GM21423 (cell line): ENCODE data around the gene IL2RA.
"Not testable (repeated sequence)": the region's sequence is repeated elsewhere in the genome, so short reads cannot be mapped to it uniquely, and the experiment has no call there.

Source experiments
- ATAC-seq: cut with Tn5 transposase; IDR thresholded peaks from one replicate; pipeline ENCODE4 v1.9.1; 2021; ENCODE audit warnings: mild to moderate bottlenecking, moderate library complexity; ENCODE audit not compliant: unreplicated experiment

IL2RA gene

DNA sequence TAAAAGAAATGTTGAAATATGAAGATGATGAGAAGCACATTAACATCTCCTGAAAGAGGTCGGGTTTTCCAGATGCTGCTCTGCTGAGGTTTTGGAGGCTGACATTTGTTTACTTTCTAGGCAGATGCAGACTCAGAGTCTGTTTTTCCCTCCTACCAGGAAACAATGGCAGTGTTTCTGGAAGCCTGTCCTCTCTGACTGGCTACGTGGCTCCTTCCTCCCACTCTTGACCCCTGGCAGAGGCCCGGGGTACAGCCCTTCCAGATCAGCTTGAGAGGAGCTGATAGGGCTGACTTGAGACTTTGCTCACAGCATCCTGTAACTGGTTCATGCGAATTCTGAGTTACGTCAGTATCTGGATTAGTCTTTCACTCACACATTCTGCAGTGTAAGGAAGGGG lies 43.7 kb downstream of the IL2RA start:
- no peak for ATAC-seq

DNA sequence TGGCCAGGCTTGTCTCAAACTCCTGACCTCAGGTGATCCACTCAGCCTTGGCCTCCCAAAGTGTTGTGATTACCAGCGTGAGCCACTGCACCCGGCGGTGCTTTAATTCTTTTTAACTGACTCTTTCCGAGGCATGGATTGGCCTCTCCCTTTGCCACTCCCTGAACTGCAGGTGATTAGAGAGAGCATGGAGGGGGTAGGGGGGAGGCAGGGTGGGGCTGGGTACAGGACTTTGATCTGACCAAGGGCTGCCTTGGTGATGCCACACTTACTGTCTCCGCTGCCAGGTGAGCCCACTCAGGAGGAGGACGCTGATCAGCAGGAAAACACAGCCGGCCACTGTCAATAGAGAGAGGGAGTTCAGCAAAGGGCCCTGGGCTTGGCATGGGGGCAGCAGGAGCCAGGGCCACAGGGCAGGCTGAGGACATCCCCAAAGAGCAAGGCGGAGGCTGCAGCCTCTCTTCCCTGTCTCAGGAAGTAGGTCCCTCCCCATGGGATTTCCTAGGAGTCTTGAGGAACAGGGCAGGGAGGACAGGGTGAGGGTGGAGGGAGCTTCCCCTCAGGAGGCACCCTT lies 44.3 kb downstream of the IL2RA start:
- ATAC-seq: no peak

DNA sequence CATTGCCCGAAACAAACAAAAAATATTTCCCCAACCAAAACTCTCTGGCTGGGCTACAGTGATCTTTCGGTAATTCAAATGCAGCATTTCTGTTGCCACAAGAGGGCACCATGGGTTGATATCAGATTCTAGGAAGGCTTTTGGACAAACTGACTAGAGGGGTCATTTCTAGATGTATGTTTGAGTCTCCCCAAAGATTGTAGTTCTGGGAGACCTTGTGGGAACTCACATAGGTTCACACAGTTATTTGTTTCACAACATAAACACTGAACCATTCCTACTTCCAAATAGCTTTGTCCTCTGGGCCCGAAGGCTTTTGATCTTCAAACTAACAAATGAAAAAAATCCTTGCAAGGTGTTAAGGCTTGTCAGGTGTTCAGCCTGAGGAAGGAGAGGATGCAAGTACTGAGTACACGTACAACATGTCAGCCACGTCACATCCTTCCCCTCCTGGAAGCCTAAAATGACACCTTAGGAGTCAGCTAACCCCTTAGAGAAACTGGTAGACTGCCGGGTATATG lies 47.9 kb downstream of the IL2RA start:
- ATAC-seq: no peak

GRCh38 chr10:6013413-6014192 lies 48.6 kb downstream of the IL2RA start:
- ATAC-seq: no peak

DNA sequence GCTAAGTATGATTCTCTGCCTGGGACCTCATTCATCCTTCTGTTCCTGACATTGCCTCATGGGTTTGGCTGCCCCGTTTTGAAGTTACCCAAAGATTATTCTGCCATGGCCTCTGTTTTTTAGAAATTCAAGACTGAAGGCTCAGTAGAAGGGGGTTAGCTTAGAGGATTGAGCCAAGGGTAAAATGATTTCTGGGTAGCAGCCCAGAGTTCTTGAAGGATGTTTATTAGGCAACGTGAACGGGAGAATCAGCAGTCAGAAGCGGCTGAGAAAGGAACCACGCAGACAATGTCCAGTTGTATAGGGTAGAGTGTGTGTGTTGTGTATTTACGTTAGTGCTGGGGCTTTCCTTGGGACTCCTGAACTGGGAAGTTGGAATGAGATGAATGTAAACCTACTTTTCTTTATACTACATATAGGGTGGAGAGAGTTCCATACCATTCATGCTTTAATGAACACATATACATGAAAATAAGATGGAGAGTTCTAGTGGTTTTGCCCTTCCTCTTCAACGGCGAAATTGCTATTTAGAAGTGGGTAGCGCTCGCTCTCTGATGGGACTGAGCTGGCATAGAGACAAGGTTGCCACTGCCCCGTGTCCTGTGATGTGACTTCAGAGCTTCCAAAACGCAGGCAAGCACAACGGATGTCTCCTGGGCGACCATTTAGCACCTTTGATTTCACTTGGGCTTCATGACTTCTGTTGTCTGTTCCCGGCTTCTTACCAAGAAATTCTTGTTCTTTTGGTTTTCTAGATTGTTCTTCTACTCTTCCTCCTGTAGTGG lies 49.9 kb downstream of the IL2RA start:
- no peak for ATAC-seq

GRCh38 chr10:6011558-6011957 lies 50.6 kb downstream of the IL2RA start:
- ATAC-seq: no peak

DNA sequence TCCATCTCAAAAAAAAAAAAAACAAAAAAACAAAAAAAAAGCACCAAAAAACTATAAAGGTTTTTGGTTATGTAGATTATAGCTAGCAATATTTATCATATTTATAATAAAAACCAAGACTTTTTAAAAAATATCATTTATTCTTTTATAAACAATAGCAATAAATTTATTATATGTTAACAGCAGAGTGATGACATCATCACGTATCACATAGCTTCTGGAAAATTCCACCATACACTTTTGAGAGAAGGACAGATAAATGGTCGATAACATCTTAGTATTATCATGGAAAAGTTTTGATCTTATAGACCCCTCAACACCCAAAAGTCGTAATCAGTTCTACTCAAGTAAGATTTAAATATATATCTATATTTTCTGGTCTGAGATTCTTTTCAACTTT lies 51.6 kb downstream of the IL2RA start:
- ATAC-seq: no peak

- no peak for ATAC-seq
Observed at GRCh38 chr10:6009961-6010360, 52.2 kb downstream of the IL2RA start.

DNA sequence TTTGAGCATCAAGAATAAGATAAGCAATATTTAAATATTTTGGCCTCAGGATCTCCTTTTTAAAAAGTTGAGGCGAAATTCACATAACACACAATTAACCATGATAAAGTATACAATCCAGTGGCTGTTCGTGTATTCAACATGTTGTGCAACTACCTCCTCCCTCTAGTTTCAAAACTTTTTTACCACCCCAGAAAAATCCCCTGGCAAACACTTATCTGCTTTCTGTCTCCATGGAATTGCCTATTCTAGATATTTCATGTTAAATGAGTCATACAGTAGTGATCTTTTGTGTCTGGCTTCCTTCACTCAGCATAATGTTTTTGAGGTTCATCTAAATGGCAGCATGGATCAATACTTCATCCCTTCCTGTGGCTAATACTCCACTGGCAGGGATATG lies 53.0 kb downstream of the IL2RA start:
- no peak for ATAC-seq

GRCh38 chr10:6008497-6009142 lies 53.5 kb downstream of the IL2RA start:
- ATAC-seq: no peak

DNA sequence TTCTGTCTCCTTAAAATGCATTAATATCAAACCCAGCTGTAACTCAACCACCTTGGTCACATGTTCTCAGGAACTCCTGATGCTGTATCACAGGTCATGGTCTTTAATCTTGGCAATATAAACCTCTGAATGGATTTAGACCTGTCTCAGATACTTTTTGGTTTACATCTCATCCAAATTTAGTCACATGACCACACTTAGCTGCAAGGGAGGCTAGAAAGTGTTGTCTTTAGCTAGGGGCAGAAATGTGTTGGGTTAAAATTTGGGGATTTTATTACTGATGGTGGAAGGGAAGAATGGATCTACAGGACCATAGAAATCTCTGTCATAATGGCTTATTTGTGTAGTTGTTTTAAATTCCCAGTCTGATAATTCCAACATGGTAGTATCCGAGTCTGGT lies 55.2 kb downstream of the IL2RA start:
- no peak for ATAC-seq

- ATAC-seq: no peak
Observed at GRCh38 chr10:6006546-6006945, 55.6 kb downstream of the IL2RA start.

DNA sequence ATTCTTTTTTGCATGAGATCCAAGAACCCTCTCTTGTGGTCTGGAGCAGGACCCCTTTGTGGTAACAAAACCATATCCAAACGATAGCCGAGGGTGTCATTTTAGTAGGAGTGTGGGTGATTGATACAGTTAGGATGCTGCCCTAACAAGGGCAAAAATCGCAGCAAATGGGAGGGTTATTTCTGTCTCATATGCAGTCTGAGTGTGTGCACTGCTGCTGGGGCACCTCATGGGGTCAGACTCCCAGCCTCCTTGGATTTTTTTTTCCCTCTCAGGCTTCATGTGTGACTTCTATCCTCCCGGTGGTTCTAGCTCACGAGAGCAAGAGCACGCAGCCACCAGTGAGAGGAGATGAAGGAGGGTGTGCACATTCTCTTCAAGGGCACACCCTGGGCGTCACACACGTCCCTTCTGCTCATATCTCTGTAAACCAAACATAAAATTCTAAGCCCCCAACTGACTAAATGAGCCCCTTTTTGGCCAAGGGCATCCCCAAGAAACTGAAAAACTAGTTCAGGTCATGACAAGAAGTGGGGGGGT lies 56.2 kb downstream of the IL2RA start:
- ATAC-seq: no peak

GRCh38 chr10:6005161-6005804 lies 56.9 kb downstream of the IL2RA start:
- not testable (repeated sequence) for ATAC-seq

DNA sequence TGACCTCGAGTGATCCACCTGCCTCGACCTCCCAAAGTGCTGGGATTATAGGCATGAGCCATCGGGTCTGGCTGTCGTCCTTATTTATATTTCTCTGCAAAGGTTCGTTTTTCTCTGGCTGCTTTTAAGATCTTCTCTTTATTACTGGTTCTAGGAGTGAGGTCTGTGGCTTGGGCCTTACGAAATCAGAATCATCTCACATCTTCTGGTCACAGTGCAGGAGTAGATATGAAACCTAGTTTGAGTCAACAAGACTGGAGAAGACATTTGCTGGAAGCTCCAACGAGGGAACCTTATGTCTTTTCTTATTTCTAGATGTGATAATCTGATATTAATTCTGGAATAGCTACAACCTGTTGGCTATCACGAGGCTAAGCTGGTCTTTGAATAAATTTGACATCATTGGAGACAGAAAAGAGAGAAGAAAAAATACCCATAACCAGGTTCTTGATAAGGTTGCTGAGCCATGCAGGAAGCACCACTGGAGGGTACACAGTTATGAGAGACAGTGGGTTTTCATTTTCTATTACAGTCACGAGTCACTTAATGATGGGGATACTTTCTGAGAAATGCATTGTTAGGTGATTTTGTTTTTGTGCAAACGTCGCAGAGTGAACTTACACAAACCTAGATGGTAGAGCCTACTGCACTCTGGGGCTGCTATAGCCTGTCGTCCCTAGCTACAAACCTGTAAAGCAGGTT lies 59.2 kb downstream of the IL2RA start:
- ATAC-seq: no peak

- ATAC-seq: no peak
Observed at GRCh38 chr10:5999440-6000165, 62.6 kb downstream of the IL2RA start.

DNA sequence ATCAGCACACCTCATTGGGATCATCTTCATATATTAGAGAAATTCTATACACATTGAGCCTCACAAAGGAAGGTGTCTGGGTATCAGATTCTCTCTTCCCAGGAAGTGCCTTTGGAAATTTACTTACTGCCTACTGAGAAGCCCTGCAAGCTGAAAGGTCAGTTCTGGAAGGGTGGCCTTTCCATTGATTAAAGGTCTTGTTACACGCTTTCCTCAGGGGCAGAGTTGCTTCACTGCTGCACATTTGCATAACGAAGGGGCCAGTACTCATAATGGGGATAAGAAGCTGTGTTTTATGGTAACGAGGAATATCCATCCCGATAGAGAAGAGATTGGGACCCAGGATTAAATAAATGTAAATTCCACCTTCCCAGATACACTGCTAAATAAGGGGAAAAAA lies 65.5 kb downstream of the IL2RA start:
- no peak for ATAC-seq

DNA sequence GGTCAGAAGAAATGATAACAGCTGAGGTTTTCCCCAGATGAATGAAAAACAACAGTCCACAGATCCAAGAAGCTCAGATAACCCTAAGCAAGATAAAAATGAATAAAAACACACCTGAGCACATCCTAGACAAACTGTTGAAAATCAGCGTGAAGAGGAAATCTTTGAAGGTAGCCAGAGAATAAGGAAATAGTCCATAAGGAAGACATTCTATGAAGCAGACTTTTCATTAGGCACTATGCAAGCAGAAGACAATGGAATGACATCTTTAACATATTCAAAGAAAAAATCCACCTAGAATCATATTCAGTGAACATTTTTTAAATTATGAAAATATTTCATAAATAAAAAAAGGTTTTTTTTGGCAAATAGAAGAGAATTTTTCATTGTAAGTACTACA lies 69.8 kb downstream of the IL2RA start:
- no peak for ATAC-seq

DNA sequence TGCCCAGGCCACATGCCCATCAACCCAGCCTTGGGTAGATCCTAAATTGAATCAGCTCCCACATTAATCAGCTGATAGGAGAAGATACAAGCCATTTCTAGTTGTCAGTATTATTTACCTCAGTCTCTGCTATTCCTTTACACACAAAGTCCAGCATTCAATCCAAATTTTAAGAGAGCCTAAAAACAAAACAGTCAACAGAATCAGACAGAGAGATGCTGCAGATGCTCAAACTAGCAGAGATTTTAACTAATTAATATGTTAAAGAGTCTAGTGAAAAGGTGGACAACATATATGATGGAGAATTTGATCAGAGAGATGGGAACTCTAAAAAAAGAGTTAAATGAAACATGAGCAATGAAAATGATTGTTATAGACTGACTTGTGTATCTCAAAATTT lies 70.5 kb downstream of the IL2RA start:
- ATAC-seq: no peak
